Osteocyte (in vitro differentiated cells): Measurements from ENCODE around the gene APOL6. TPM values are rescaled to one million over a fixed set of nuclear protein-coding genes. Genes with fewer than 3 reads are reported as not detected.

ENCODE experiments used
- DNase-seq: peaks from one replicate; pipeline ENCODE4 v3.0.0; 2021; ENCODE audit warnings: mixed read lengths; ENCODE audit not compliant: unreplicated experiment; ENCODE audit errors: extremely low spot score
- H3K27ac Mint-ChIP-seq: one replicate; pipeline ENCODE4 v1.8.0; 2021; ENCODE audit warnings: mild to moderate bottlenecking, mixed read lengths; ENCODE audit not compliant: unreplicated experiment
- H3K27me3 Mint-ChIP-seq: one replicate; pipeline ENCODE4 v1.8.0; 2021; ENCODE audit warnings: mixed read lengths; ENCODE audit not compliant: unreplicated experiment
- H3K36me3 Mint-ChIP-seq: one replicate; pipeline ENCODE4 v1.8.0; 2021; ENCODE audit warnings: mixed read lengths; ENCODE audit not compliant: unreplicated experiment
- H3K4me1 Mint-ChIP-seq: one replicate; pipeline ENCODE4 v1.8.0; 2021; ENCODE audit warnings: mixed read lengths; ENCODE audit not compliant: unreplicated experiment
- H3K4me3 Mint-ChIP-seq: one replicate; pipeline ENCODE4 v1.8.0; 2021; ENCODE audit warnings: mild to moderate bottlenecking, moderate library complexity, mixed read lengths; ENCODE audit not compliant: unreplicated experiment
- H3K9me3 Mint-ChIP-seq: one replicate; pipeline ENCODE4 v1.8.0; 2021; ENCODE audit warnings: mixed read lengths; ENCODE audit not compliant: unreplicated experiment
- total RNA-seq: library from RNA; stranded (reverse); gene quantifications from 2 replicates; pipeline ENCODE4 v1.2.1, GENCODE V29; 2021
- TF ChIP-seq, protein P1 (sequence below): fragments of 200-600 bp; sonication (generic); IDR thresholded peaks from 2 replicates; pipeline ENCODE4 v1.5.0; 2021; ENCODE audit warnings: antibody characterized with exemption, mild to moderate bottlenecking, moderate library complexity

APOL6 gene
- total RNA-seq, 1 donor from 2014 or later = 11.8 TPM

DNA sequence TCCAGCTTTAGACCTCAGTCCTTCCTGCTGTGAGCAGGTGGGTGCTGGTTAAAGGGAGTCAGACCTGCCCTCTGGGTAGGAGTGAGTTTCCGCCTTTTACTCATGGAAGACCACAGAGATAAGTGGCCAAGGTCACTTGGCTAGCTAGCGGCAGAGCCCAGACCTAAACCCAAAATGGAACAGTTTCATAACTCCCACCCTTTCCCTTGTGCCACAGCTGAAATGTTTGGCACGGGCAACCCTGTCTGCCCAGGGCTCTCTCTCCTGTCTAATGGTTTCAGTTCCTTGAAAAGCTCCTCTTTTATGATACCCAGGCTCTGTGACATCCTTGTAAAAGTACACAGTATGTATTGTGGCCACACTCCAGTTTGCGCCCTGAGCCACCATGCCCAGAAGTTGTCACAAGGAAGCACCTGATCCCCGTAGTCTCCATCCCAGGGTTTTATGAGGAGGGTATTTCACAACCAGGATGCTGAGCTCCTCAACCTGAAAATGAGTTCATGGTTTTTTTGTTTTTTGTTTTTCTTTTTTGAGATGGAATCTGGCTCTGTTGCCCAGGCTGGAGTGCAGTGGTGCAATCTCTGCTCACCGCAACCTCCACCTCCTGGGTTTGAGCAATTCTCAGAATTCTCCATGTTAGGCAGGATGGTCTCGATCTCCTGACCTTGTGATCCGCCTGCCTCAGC, 36.2 kb upstream of the APOL6 start:
- Mint-ChIP-seq H3K27me3 (peaks cover 33% of the 10 kb centered on the region), H3K27ac (no peak overlapping the region), H3K4me3 (no peak overlapping the region), H3K9me3 (no peaks in the 10 kb centered on the region), H3K36me3 (no peaks in the 10 kb centered on the region), H3K4me1 (no peaks in the 10 kb centered on the region)
- TF ChIP-seq, protein P1, sequence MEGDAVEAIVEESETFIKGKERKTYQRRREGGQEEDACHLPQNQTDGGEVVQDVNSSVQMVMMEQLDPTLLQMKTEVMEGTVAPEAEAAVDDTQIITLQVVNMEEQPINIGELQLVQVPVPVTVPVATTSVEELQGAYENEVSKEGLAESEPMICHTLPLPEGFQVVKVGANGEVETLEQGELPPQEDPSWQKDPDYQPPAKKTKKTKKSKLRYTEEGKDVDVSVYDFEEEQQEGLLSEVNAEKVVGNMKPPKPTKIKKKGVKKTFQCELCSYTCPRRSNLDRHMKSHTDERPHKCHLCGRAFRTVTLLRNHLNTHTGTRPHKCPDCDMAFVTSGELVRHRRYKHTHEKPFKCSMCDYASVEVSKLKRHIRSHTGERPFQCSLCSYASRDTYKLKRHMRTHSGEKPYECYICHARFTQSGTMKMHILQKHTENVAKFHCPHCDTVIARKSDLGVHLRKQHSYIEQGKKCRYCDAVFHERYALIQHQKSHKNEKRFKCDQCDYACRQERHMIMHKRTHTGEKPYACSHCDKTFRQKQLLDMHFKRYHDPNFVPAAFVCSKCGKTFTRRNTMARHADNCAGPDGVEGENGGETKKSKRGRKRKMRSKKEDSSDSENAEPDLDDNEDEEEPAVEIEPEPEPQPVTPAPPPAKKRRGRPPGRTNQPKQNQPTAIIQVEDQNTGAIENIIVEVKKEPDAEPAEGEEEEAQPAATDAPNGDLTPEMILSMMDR = no peak
- DNase-seq = no peak

DNA sequence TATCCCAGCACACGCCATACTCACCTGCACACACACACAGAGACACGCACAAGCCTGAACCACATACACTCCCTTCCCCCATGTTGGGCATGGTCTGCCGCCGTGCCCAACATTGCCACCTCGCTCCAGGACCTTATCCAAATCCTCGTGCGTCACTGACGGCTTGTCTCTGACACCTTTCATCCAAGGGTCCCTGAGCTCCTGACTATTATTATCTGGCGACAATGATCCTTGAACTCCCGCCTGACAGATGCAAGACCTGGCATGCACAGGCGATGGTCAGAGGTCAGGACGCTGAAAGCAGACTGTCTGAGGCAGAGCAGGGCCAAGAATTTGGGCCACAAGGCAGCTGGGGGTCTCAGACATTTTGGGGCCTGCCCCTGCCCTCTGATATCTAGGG, 35.3 kb upstream of the APOL6 start:
- H3K4me1 Mint-ChIP-seq = no peaks in the 10 kb centered on the region
- DNase-seq = no peak
- H3K27me3 Mint-ChIP-seq = peaks cover 28% of the 10 kb centered on the region
- no peak overlapping the region for H3K4me3 Mint-ChIP-seq
- H3K9me3 Mint-ChIP-seq = no peaks in the 10 kb centered on the region
- H3K36me3 Mint-ChIP-seq = no peaks in the 10 kb centered on the region
- TF ChIP-seq, protein P1 = no peak
- no peak overlapping the region for H3K27ac Mint-ChIP-seq

DNA sequence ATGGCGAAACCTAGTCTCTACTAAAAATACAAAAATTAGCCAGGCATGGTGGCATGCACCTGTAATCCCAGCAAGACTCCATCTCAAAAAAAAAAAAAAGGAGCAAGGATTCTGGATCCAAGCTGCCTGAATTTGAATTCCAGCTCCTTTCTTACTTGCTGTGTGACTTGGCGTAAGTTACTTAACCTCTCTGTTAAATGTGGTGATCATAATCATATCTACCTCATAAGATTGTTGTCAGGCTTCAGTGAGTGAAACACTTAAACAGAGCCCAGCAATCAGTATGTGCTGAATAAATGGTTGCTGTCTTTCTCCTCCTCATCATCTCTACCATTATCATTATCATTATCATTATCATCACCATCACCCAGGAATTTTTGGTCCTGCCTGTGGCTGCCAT, 33.8 kb upstream of the APOL6 start:
- H3K27ac Mint-ChIP-seq = no peak overlapping the region
- H3K36me3 Mint-ChIP-seq = no peaks in the 10 kb centered on the region
- TF ChIP-seq, protein P1 = no peak
- no peaks in the 10 kb centered on the region for H3K9me3 Mint-ChIP-seq
- H3K4me1 Mint-ChIP-seq = no peaks in the 10 kb centered on the region
- H3K4me3 Mint-ChIP-seq = no peak overlapping the region
- DNase-seq = no peak
- H3K27me3 Mint-ChIP-seq = peaks cover 15% of the 10 kb centered on the region

DNA sequence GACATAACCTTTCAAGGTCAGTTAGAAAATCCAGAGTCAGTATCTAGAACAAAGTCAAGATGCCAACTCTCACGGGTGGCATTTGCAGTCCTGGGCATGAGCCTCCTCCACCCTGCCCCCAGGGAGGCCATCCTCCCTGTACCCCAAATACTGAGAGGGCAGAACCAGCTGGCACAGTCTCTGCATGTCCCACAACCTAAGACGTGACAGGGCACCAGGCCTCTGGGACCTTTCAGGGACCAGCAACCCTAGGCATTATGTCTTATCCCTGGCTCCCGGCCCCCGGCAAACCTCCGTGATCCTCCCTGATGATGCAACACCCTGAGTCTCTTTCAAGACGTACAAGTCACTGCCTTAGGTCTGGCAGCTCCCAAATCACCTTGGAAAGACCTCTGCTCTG, 33.1 kb upstream of the APOL6 start:
- TF ChIP-seq, protein P1 = no peak
- no peaks in the 10 kb centered on the region for H3K4me1 Mint-ChIP-seq
- H3K36me3 Mint-ChIP-seq = no peaks in the 10 kb centered on the region
- no peak overlapping the region for H3K27ac Mint-ChIP-seq
- peaks cover 11% of the 10 kb centered on the region for H3K27me3 Mint-ChIP-seq
- no peak overlapping the region for H3K4me3 Mint-ChIP-seq
- DNase-seq = no peak
- no peaks in the 10 kb centered on the region for H3K9me3 Mint-ChIP-seq

DNA sequence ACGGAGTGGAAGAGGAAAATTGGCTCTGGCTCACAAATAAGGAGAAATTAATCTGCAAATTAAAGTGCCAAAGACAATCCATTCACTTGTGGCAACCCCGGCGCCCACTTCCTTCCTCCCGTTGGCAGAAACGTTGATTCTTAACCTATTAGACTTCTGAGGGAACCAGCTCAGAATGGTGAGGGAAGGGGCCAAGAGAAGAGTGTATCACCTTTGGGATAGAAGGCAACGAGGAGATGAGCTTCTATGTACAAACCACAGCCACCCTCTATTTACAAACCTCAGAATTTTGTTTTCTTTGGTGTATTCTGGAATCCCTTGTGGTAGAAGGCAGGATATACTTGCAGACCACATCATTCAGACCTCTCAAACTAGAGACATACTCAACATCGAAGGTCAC, 32.2 kb upstream of the APOL6 start:
- DNase-seq = no peak
- Mint-ChIP-seq H3K36me3 (no peaks in the 10 kb centered on the region), H3K4me3 (no peak overlapping the region), H3K4me1 (no peaks in the 10 kb centered on the region), H3K27ac (no peak overlapping the region), H3K27me3 (peaks cover 7% of the 10 kb centered on the region), H3K9me3 (no peaks in the 10 kb centered on the region)
- TF ChIP-seq, protein P1 = no peak
